GM12891 (cell line): Measurements from ENCODE around the gene GPR32.

Source experiments
- POLR2AphosphoS5 ChIP-seq: IDR thresholded peaks from 2 replicates; pipeline ENCODE4 v1.6.1; 2011; ENCODE audit warnings: low read depth, low read length, control low read depth
- TAF1 ChIP-seq: IDR thresholded peaks from 2 replicates; pipeline ENCODE4 v1.6.1; 2011; ENCODE audit warnings: low read depth, low read length, control low read depth

DNA sequence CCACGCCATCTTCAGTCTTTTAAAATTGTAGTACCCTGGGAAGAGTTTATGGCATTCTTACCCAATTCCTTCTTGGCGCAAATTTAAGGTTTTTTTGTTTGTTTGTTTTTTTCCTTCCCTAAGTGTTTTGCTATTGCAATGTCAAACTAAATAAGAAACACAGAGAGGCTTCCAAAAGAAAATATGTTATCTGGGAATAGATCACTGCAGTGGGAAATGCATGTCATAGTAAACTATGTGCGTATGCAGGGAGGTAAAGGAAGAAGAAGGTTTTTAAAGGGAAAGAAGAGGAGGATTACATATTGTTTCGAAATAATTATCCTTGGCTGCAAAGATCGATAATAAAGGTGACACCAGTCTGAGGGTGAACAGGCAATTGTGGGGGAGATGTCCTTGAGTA is 33.9 kb upstream of the GPR32 start:
- TF ChIP-seq POLR2AphosphoS5 (no peak), TAF1 (no peak)
